ENCODE measurements around the gene S100A8.

The S100A8 gene

GRCh38 chr1:153371231-153371630, 19.6 kb downstream of the S100A8 start:
- no peaks in the 10 kb centered on the region for H3K9me3 ChIP-seq (ENCODE audit: control insufficient read depth, low read length)
- no peaks in the 10 kb centered on the region for H3K36me3 ChIP-seq (ENCODE audit: control insufficient read depth, insufficient read depth, low read length)
- no peak overlapping the region for H3K4me3 ChIP-seq (ENCODE audit: extremely low read depth, insufficient read depth, low read length, poor library complexity, severe bottlenecking)
- WGBS, 2 experiments (ENCODE audit: insufficient coverage in 2 of 2), result 100% methylated on average over 1 of the region's 1 CpG; no CpG with 5 or more reads in 1 of the 2 experiments
- no peak overlapping the region for H3K27ac ChIP-seq (ENCODE audit: low read depth, low read length, severe bottlenecking)
- H3K4me1 ChIP-seq (ENCODE audit: control insufficient read depth, insufficient read depth, low read length, poor library complexity, severe bottlenecking), result no peaks in the 10 kb centered on the region

- no peaks in the 10 kb centered on the region for H3K9me3 ChIP-seq (ENCODE audit: control insufficient read depth, low read length)
- WGBS, 2 experiments (ENCODE audit: insufficient coverage in 2 of 2), result no CpG with 5 or more reads among the region's 3 CpGs
- no peaks in the 10 kb centered on the region for H3K36me3 ChIP-seq (ENCODE audit: control insufficient read depth, insufficient read depth, low read length)
- no peak overlapping the region for H3K4me3 ChIP-seq (ENCODE audit: extremely low read depth, insufficient read depth, low read length, poor library complexity, severe bottlenecking)
- H3K4me1 ChIP-seq (ENCODE audit: control insufficient read depth, insufficient read depth, low read length, poor library complexity, severe bottlenecking), result no peaks in the 10 kb centered on the region
- no peak overlapping the region for H3K27ac ChIP-seq (ENCODE audit: low read depth, low read length, severe bottlenecking)
Observed at GRCh38 chr1:153370146-153370545, 20.7 kb downstream of the S100A8 start.

- Histone ChIP-seq H3K4me3 (ENCODE audit: extremely low read depth, insufficient read depth, low read length, poor library complexity, severe bottlenecking) (no peak overlapping the region), H3K9me3 (ENCODE audit: control insufficient read depth, low read length) (no peaks in the 10 kb centered on the region), H3K4me1 (ENCODE audit: control insufficient read depth, insufficient read depth, low read length, poor library complexity, severe bottlenecking) (no peaks in the 10 kb centered on the region), H3K27ac (ENCODE audit: low read depth, low read length, severe bottlenecking) (no peak overlapping the region), H3K36me3 (ENCODE audit: control insufficient read depth, insufficient read depth, low read length) (no peaks in the 10 kb centered on the region)
- 80% methylated on average over 1 of the region's 2 CpGs; no CpG with 5 or more reads in 1 of the 2 experiments for WGBS, 2 experiments (ENCODE audit: insufficient coverage in 2 of 2)
Observed at GRCh38 chr1:153368495-153368894, 22.4 kb downstream of the S100A8 start.

DNA sequence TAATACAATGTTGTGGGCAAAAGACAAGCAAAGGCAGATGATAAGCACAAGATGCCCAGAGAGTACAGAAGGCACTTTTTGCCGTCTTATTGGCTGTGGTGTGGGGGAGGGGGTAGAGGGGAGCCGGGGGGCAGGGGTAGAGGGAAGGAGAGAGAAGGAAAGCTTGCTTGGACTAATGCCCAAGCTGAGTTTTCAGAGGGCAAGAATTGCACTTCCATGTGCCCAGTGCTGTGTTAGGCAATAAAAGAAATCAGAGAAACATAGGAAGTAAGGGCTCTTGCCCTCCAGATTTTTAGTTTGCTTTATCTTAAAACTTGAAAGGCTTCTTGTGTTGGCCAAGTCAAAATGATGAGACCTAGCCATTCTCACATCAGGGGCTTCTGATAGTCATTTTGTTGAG, 23.8 kb downstream of the S100A8 start:
- Histone ChIP-seq H3K36me3 (ENCODE audit: control insufficient read depth, insufficient read depth, low read length) (no peaks in the 10 kb centered on the region), H3K27ac (ENCODE audit: low read depth, low read length, severe bottlenecking) (no peak overlapping the region)
- WGBS, 2 experiments (ENCODE audit: insufficient coverage in 2 of 2), result 67 to 92% methylated on average over 1 to 2 of the region's 2 CpGs

DNA sequence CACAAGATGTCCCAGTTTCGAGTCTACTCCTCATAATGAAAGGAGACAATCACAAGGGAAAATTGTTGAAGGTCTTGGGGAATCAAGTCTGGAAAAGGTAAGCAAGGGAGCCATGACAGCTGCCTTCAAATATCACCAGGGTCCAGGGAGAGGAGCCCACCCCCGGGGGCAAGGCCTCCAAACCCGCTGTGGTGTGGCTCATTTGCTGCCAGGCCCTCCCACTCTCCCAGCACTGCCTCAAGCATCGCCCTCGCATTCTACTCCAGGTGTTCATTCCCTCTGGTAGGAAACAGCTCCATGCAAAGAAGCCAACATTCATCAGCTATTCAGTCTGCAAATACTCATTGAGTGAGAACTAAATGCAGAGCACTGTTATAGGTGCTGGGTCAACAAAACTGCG, 24.6 kb downstream of the S100A8 start:
- Histone ChIP-seq H3K27ac (ENCODE audit: low read depth, low read length, severe bottlenecking) (no peak overlapping the region), H3K36me3 (ENCODE audit: control insufficient read depth, insufficient read depth, low read length) (no peaks in the 10 kb centered on the region), H3K4me3 (ENCODE audit: extremely low read depth, insufficient read depth, low read length, poor library complexity, severe bottlenecking) (no peak overlapping the region), H3K9me3 (ENCODE audit: control insufficient read depth, low read length) (no peaks in the 10 kb centered on the region), H3K4me1 (ENCODE audit: control insufficient read depth, insufficient read depth, low read length, poor library complexity, severe bottlenecking) (no peaks in the 10 kb centered on the region)
- 73 to 87% methylated on average over 1 to 6 of the region's 6 CpGs for WGBS, 2 experiments (ENCODE audit: insufficient coverage in 2 of 2)

More for the DNA sequence above, 23.8 kb downstream of the S100A8 start:
- Histone ChIP-seq H3K4me1 (ENCODE audit: control insufficient read depth, insufficient read depth, low read length, poor library complexity, severe bottlenecking) (no peaks in the 10 kb centered on the region), H3K4me3 (ENCODE audit: extremely low read depth, insufficient read depth, low read length, poor library complexity, severe bottlenecking) (no peak overlapping the region), H3K9me3 (ENCODE audit: control insufficient read depth, low read length) (no peaks in the 10 kb centered on the region)

- 83 to 90% methylated on average over 5 to 6 of the region's 8 CpGs for WGBS, 2 experiments (ENCODE audit: insufficient coverage in 2 of 2)
- no peaks in the 10 kb centered on the region for H3K36me3 ChIP-seq (ENCODE audit: control insufficient read depth, insufficient read depth, low read length)
- H3K27ac ChIP-seq (ENCODE audit: low read depth, low read length, severe bottlenecking), result no peak overlapping the region
- H3K4me1 ChIP-seq (ENCODE audit: control insufficient read depth, insufficient read depth, low read length, poor library complexity, severe bottlenecking), result no peaks in the 10 kb centered on the region
- H3K9me3 ChIP-seq (ENCODE audit: control insufficient read depth, low read length), result no peaks in the 10 kb centered on the region
- H3K4me3 ChIP-seq (ENCODE audit: extremely low read depth, insufficient read depth, low read length, poor library complexity, severe bottlenecking), result no peak overlapping the region
Observed at GRCh38 chr1:153365696-153366095, 25.2 kb downstream of the S100A8 start.

- Histone ChIP-seq H3K36me3 (ENCODE audit: control insufficient read depth, insufficient read depth, low read length) (no peaks in the 10 kb centered on the region), H3K4me3 (ENCODE audit: extremely low read depth, insufficient read depth, low read length, poor library complexity, severe bottlenecking) (no peak overlapping the region), H3K9me3 (ENCODE audit: control insufficient read depth, low read length) (no peaks in the 10 kb centered on the region), H3K4me1 (ENCODE audit: control insufficient read depth, insufficient read depth, low read length, poor library complexity, severe bottlenecking) (no peaks in the 10 kb centered on the region), H3K27ac (ENCODE audit: low read depth, low read length, severe bottlenecking) (no peak overlapping the region)
- WGBS, 2 experiments (ENCODE audit: insufficient coverage in 2 of 2), result 87 to 89% methylated on average over 8 to 10 of the region's 12 CpGs
Observed at GRCh38 chr1:153364766-153365666, 25.9 kb downstream of the S100A8 start.

DNA sequence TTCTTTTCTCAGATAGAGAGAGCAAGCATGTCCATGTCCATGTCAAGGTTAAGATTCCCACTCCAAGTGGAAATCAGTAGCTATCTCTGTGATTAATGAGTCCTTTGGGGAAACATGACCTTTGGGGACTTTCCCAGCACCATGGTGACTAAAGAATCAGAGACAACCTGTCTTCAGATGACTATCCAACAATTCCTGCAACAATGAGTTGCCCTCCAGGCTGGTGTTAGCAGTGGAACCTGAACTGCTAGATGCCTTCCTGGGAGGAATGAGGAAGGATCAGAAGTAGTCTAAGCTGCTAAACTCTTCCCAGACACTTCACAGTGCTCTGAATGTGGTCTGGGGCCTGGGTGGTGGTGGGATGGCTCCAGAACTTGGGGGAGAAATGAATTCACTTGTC, 26.7 kb downstream of the S100A8 start:
- H3K4me3 ChIP-seq (ENCODE audit: extremely low read depth, insufficient read depth, low read length, poor library complexity, severe bottlenecking), result no peak overlapping the region
- no peaks in the 10 kb centered on the region for H3K36me3 ChIP-seq (ENCODE audit: control insufficient read depth, insufficient read depth, low read length)
- no peaks in the 10 kb centered on the region for H3K4me1 ChIP-seq (ENCODE audit: control insufficient read depth, insufficient read depth, low read length, poor library complexity, severe bottlenecking)
- no peak overlapping the region for H3K27ac ChIP-seq (ENCODE audit: low read depth, low read length, severe bottlenecking)
- H3K9me3 ChIP-seq (ENCODE audit: control insufficient read depth, low read length), result no peaks in the 10 kb centered on the region

DNA sequence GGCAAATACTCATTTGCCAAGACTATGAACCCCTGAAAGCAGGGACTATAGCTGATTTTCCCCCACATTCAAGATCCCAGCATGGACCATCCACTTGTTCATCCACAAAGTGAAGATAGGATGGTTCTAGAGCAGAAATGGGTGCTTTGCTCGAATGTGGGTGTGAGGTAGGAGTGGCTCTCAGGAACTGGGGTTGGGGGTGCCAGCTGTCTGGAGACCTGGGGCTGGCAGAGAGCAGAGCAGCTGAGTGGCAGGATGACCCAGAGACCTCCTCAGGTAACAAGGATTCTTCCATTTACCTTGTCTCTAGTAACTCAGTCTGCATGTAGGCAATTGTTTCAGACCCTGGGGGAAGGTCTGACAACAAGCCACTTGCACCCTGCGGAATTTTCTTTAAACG, 27.2 kb downstream of the S100A8 start:
- no peak overlapping the region for H3K4me3 ChIP-seq (ENCODE audit: extremely low read depth, insufficient read depth, low read length, poor library complexity, severe bottlenecking)
- H3K4me1 ChIP-seq (ENCODE audit: control insufficient read depth, insufficient read depth, low read length, poor library complexity, severe bottlenecking), result no peaks in the 10 kb centered on the region
- H3K27ac ChIP-seq (ENCODE audit: low read depth, low read length, severe bottlenecking), result no peak overlapping the region
- H3K36me3 ChIP-seq (ENCODE audit: control insufficient read depth, insufficient read depth, low read length), result no peaks in the 10 kb centered on the region
- 100% methylated on average over 1 of the region's 3 CpGs for WGBS, 2 experiments (ENCODE audit: insufficient coverage in 2 of 2)
- H3K9me3 ChIP-seq (ENCODE audit: control insufficient read depth, low read length), result no peaks in the 10 kb centered on the region

DNA sequence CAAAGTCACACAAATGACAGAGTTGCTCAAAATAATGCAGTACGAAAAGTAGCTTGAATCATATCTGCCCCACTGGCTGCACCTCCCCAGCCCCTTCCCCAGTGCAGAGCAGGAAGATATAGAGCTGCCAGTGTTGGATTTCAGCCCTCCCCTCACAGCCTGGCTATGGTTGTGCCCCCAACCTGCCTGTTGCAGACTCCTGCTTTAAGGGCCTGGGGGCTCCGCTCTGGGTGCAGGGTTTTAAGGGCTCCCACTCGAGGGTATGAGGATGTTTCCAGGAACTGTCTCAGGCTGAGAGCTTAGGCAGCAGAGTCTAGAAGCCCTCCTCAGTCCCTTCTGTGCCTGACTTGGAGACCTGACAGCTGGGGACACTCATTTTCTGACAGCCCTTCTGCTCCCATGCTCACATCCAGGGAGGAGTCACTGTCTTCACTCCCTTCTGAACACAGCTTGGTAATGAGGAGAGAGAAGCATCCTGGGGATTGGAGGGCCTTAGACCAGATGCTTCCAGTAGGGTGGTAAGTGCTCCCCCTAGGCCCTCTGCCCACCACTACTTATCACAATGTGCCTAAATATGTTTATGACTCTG, 28.6 kb downstream of the S100A8 start:
- H3K4me3 ChIP-seq (ENCODE audit: extremely low read depth, insufficient read depth, low read length, poor library complexity, severe bottlenecking), result no peak overlapping the region
- no peaks in the 10 kb centered on the region for H3K4me1 ChIP-seq (ENCODE audit: control insufficient read depth, insufficient read depth, low read length, poor library complexity, severe bottlenecking)
- H3K27ac ChIP-seq (ENCODE audit: low read depth, low read length, severe bottlenecking), result no peak overlapping the region
- no peaks in the 10 kb centered on the region for H3K36me3 ChIP-seq (ENCODE audit: control insufficient read depth, insufficient read depth, low read length)
- no peaks in the 10 kb centered on the region for H3K9me3 ChIP-seq (ENCODE audit: control insufficient read depth, low read length)
- 83 to 88% methylated on average over 2 to 3 of the region's 3 CpGs for WGBS, 2 experiments (ENCODE audit: insufficient coverage in 2 of 2)

All from mesodermal cell (in vitro differentiated cells).